WI38 (cell line): ENCODE data around the gene EIF4E3.

ENCODE experiments used
- H3K4me3 ChIP-seq: 2 replicates; pipeline ENCODE4 v1.5.1; 2011; ENCODE audit warnings: low read depth, mild to moderate bottlenecking, control low read depth, low read length
- CTCF ChIP-seq: IDR thresholded peaks from 2 replicates; pipeline ENCODE4 v1.5.1; 2012; ENCODE audit warnings: low read depth, mild to moderate bottlenecking, control low read depth, low read length

EIF4E3 gene

GRCh38 chr3:71702131-71703024, 22.8 kb downstream of the EIF4E3 start:
- no peak overlapping the region for H3K4me3 ChIP-seq
- TF ChIP-seq CTCF: no peak

DNA sequence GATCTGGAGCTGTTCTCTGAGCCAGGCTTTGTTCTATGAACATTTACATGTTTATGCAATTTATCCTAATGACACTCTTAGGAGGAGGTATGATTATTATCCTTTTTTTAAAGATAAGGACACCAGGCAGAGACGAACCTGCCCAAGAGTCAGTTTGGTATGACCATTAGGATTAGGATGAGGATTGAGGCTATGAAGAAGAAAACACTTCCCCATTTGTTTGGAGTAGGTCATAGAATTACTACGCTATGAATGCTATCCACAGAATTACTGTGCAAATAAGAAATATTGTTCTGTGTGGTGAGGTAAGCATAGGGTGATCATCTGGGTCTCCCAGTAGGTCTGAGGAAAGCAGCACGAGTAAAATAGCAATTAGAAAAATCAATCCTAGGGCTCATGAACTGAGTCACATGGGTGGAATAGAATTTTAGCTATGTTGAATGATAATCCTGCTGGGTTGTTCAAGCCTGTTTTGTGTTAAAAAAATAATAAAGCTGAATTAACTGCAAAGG, 23.9 kb downstream of the EIF4E3 start:
- H3K4me3 ChIP-seq: no peak overlapping the region
- TF ChIP-seq CTCF: no peak

DNA sequence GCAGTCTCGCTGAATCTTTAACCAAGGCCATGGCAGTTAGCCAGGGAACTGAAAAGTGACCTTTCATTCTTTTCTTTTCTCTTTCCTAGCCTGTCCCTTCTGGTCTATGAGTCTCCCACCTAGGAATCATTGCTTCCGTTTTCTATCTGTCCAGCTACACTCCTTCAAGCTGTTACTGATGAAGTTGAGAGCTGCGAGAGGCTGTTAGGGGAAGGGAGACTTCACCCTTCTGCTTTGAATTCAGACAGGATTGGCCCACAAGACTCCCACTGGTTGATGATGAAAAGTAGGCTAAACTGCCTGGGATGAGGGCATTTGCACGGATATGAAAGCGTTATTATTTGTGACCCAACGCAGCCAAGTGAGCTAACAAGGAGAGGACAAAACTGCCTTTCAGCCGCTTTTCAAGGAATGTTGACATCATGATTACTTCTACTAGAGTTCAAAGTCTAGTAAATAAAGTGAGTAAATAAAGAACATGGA, 30.2 kb downstream of the EIF4E3 start:
- no peak overlapping the region for H3K4me3 ChIP-seq
- no peak for TF ChIP-seq CTCF

- no peak for TF ChIP-seq CTCF
Observed at GRCh38 chr3:71694358-71694999, 30.7 kb downstream of the EIF4E3 start.

DNA sequence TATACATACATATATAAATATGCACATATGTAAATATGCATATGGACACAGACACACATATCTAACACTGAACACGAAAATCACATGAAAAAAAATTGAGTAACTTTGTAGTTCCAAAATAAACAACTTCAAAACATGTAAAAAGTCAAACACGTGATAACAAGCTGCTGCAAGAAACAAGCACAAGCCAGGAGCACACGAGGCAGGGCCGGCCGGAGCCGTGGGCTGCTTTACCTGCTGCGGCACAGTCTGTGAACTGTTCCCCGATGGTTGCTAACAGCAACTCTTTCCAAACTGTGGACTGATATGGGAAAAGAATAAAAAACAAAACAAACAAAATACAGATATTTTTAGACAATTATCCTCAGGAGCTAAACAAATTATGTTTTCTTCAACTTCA, 31.6 kb downstream of the EIF4E3 start:
- TF ChIP-seq CTCF: no peak
- H3K4me3 ChIP-seq: no peak overlapping the region

More at GRCh38 chr3:71694358-71694999, 30.7 kb downstream of the EIF4E3 start:
- no peak overlapping the region for H3K4me3 ChIP-seq

DNA sequence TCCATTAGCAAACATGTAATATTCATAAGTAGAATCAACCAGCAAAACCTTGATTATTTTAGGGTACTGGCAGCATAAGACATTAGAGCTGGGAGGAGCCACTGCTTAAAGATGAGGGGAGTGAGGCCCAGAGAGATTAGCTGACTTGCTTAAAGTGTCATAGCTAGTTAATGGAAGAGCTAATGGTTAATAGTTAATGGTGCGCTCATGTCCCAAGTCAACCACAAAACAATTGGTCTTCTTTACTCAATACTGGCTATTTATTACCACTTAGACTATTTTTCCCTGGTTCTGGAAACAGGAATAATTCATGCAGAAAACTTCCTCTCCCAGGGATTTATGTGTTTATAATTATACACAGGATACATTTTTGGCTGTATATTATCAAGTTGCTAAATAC, 33.1 kb downstream of the EIF4E3 start:
- H3K4me3 ChIP-seq: no peak overlapping the region
- TF ChIP-seq CTCF: no peak
